GM18511 (cell line): ENCODE results near the gene REXO5.
"Not testable (repeated sequence)": the region's sequence is repeated elsewhere in the genome, so short reads cannot be mapped to it uniquely, and the experiment has no call there.

Experiments used
- ATAC-seq: cut with Tn5 transposase; IDR thresholded peaks from one replicate; pipeline ENCODE4 v1.9.1; 2021; ENCODE audit warnings: mild to moderate bottlenecking, moderate library complexity; ENCODE audit not compliant: unreplicated experiment

Gene REXO5

GRCh38 chr16:20849589-20850390, 43.5 kb downstream of the REXO5 start:
- ATAC-seq: no peak

DNA sequence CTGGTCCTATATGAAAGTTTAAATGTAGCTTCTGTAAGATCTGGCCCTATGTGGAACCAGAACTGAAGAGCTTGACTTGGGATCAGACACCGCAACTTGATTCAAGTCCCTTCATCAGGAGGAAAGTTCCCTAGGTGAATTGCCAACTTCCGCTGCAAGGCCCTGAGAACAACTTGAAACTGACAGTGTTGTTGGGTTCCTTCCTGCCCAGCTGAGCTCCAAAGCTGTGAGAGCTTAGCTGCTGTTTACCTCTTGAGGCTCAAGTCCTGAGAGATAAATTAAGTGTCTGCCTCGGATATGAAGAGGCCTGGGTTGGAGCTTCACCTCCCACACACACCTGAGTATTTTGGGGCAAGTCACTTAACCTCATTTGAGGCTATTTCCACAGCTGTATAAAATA, 44.7 kb downstream of the REXO5 start:
- ATAC-seq: no peak

- no peak for ATAC-seq
Measured at GRCh38 chr16:20851601-20852000, 45.3 kb downstream of the REXO5 start.

- no peak for ATAC-seq
Measured at GRCh38 chr16:20853143-20853542, 46.8 kb downstream of the REXO5 start.

DNA sequence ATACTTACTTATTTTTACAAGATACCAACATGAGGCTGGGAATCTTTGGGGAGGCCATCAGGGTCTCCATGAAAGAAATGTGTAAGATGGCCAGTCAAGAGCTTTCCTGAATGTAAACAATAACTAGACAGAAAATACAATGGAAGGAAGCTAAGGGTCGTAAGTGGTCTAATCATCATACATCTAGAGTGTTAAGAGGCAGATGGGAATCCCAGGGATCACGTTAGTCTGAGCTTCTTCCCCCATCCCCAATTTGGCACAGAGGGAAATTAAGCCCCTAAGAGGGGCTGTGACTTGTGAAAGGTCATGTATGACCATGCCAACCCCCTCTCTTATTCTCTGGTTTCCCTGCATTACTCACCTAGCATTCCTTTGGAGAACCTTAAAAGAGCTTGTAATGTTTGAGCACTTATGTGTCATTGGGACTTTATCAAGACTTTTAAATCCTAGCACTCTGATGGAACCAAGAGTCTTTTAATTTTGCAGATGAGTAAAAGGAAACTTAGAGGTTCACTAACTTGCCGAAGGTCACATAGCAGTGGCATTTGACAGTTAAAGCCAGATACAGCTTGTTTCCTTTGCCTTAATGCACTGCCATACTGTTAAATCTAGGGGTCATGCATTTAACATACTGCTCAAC, 47.8 kb downstream of the REXO5 start:
- ATAC-seq: no peak

GRCh38 chr16:20854963-20855362, 48.6 kb downstream of the REXO5 start:
- no peak for ATAC-seq

DNA sequence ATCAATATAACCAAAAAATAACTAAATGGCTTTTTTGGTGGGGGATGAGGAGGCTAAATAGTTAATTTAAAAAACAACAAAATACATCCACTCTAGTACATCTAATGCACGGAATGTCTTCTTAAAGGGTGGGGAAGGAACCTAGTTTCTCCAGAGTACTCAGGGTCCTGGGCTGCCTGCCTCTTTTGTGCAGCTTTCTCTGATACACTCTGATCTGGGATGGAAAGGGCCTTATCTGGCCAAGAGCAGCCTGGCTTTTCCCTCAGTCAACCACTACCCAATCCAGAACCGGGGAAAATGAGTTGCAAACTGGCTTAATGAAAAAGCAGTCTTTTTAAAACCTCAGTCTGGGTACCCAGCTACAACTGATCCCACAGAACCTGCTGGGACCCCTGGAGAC, 51.0 kb downstream of the REXO5 start:
- ATAC-seq: no peak

GRCh38 chr16:20859229-20859628, 52.9 kb downstream of the REXO5 start:
- ATAC-seq: no peak

DNA sequence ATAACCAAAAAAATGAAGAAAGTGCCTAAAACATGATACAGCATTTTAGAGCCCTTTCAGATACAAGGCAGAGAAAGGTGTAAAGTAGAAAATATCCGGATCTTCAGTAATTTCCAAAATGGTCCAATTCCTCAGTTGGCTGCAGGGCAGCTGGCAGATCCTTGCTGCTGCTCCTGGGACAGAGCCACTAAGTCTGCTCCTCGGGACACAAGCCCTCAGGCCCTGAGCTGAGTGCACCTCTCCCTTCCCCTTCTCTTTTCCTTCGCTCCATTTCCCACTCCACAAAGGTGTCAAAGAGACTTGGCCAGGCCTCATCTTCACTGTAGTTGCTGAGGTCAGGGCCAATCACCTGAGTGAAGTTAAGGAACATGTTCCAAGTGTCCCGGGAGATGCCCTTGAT, 53.4 kb downstream of the REXO5 start:
- ATAC-seq: no peak

DNA sequence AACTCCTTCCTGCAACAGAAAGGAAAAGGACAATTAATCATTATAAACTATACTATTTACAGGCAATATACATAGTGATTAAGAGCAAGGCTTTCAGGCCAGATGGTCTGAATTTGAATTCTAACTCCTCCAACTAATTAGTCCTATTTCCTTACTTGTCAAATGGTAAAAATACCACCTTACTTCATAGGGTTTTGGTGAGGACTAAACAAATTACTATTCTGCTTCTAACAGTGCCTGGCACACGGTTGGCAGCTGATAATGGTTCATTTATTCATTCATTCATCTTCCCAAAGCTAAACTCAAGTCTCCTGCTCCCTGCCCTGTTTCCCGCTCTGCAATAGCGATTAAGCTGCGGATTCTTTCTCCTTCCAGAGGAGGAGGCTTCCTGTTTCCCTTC, 54.0 kb downstream of the REXO5 start:
- ATAC-seq: no peak

DNA sequence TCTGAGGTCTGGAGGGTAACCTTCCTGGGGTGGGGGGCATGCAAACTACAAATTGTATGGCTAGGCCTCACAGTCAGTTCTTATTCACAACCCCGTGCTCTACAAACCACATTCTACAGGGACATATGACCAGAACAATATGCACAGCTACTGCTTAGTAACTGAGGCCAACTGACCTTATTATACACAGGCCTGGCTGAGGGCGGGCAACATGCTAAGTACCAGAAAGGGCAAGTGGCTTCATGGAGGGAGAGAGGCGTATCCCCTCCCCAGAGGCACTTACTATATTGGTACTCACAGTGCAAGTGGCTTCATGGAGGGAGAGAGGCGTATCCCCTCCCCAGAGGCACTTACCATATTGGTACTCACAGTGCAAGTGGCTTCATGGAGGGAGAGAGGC, 54.7 kb downstream of the REXO5 start:
- ATAC-seq: not testable (repeated sequence)

DNA sequence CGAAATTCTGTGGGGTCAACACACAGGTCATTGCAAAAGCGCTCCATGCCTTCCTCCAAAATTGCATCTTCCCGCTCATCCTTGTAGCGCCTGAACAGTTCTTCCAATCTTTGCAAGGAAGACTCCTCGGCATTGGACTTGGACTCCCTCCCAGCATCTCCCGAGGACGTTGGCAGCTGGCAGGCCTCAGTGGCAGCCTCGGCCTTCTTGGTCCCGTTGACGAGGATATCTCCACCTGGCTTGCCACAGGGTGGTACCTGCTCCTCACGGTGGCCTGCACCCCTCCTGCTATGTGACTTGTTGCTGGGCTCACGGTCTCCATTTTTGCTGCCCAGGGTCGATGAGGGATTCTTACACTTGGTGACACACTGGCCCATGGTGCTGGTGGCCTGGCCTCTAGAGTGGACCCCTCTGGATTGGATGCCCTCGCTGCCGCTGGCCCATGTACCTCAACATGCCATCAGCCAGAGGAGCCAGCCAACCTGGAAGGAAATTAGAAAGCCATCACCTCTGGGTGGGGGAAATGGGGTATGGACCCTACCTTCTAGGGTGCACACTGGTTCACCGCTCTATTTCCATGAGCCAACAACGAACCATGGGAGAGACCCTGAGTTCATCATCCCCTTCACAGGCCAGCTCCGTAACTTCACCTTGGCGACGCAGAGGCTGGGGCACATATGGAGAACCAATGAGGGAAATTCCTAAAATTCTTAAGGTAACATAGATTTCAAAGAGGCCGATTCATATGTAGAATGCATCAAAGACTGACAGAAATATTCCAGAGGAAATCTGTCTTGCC, 56.0 kb downstream of the REXO5 start:
- ATAC-seq: no peak

DNA sequence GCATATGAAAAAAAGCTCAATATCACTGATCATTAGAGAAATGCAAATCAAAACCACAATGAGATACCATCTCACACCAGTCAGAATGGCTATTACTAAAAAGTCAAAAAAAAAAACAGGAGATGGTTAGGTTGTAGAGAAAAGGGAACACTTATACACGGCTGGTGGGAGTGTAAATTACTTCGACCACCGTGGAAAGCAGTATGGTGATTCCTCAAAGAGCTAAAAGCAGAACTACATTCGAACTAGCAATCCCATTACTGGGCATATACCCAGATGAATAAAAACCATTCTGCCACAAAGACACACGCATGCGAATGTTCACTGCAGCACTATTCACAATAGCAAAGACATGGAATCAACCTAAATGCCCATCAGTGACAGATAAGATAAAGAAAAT, 58.0 kb downstream of the REXO5 start:
- ATAC-seq: not testable (repeated sequence)

- peak; percentile 83 for ATAC-seq
Measured at GRCh38 chr16:20865420-20866131, 59.2 kb downstream of the REXO5 start.

GRCh38 chr16:20866145-20866772, 59.9 kb downstream of the REXO5 start:
- ATAC-seq: peak; percentile 37

DNA sequence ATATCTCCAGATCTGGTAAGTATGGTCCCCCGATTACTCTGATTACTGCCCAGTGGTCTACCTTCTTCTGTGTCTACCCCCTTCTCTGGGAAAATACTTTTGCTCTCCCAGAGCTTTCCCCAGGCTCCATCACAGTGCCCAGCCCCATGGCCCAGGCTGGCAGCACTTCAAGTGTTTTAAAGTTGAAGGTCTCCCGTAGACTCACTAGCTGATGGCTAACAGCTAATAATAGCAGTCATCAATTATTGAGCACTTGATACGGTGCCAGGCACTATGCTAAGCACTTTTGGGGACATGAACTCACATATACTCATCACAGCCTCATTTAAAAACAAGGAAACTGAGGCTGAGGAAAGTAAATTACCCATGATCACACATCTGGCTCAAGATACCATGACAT, 60.5 kb downstream of the REXO5 start:
- no peak for ATAC-seq

DNA sequence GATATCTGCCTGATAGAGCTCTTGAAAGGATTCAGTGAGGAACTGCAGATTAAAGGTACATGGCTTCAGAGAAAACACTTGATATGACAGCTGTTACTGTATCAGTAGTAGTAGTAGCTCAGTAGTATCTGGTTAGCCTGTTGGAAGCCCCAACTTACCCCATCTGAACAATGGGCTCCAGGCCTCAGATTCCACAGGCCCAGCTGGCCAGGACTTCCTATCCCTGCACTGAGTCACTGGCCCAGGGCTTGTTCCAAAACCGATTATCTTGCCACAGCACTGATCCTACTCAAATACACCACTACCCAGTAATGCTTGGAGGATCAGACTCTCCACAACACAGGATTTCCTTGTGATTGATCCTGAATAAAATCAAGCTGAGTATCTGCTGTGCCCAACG, 61.3 kb downstream of the REXO5 start:
- no peak for ATAC-seq

- no peak for ATAC-seq
Measured at GRCh38 chr16:20868890-20869289, 62.6 kb downstream of the REXO5 start.

GRCh38 chr16:20870122-20870820, 63.9 kb downstream of the REXO5 start:
- ATAC-seq: no peak

DNA sequence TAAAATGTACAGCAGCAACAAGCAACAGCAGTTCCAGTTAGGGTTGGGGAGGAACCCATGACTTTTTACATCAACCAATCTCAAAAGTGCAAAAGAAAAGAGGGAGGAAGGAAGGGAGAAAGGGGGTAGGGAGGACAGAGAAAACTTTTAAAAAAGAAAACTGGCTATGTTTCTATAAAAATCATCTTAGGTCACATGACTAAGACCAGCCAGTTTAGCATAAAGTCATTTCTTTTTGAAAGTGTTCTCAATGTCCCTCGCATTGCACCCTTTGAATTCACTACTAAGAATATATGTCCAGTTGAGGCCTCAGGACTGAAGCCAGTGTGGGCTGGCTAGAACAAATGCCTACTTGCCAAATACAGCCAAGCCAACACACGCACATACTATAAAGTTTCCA, 64.9 kb downstream of the REXO5 start:
- no peak for ATAC-seq
